H9 (cell line): ENCODE data around the gene RHOD. TPM values are rescaled to one million over a fixed set of nuclear protein-coding genes. Genes with fewer than 3 reads are reported as not detected.

Experiments used
- DNase-seq: peaks from one replicate; pipeline ENCODE4 v3.0.0-alpha.2; 2017
- H2AFZ ChIP-seq: one replicate; pipeline ENCODE4 v1.6.1; 2013; ENCODE audit warnings: mild to moderate bottlenecking, low read length, control low read depth, moderate library complexity
- H2AK5ac ChIP-seq: 2 replicates; pipeline ENCODE4 v1.6.1; 2013; ENCODE audit warnings: low read length, control low read depth, mixed read lengths; ENCODE audit not compliant: insufficient read length
- H2BK120ac ChIP-seq: one replicate; pipeline ENCODE4 v1.6.1; 2013; ENCODE audit warnings: low read depth, mild to moderate bottlenecking, low read length, control low read depth, inconsistent platforms; ENCODE audit not compliant: poor library complexity, severe bottlenecking
- H2BK12ac ChIP-seq: 2 replicates; pipeline ENCODE4 v1.6.1; 2013; ENCODE audit warnings: low read length, control low read depth, mixed read lengths, low read depth; ENCODE audit not compliant: insufficient read length
- H2BK15ac ChIP-seq: 2 replicates; pipeline ENCODE4 v1.6.1; 2013; ENCODE audit warnings: low read depth, low read length, control low read depth
- H2BK20ac ChIP-seq: one replicate; pipeline ENCODE4 v1.6.1; 2013; ENCODE audit warnings: low read depth, mild to moderate bottlenecking, low read length, control low read depth, inconsistent platforms; ENCODE audit not compliant: poor library complexity, severe bottlenecking
- H2BK5ac ChIP-seq: 2 replicates; pipeline ENCODE4 v1.6.1; 2013; ENCODE audit warnings: low read length, control low read depth, mixed read lengths; ENCODE audit not compliant: insufficient read length
- H3K14ac ChIP-seq: 2 replicates; pipeline ENCODE4 v1.6.1; 2013; ENCODE audit warnings: low read length, control low read depth; ENCODE audit not compliant: insufficient read depth
- H3K18ac ChIP-seq: 2 replicates; pipeline ENCODE4 v1.6.1; 2013; ENCODE audit warnings: low read depth, mild to moderate bottlenecking, mixed read lengths, low read length, control low read depth; ENCODE audit not compliant: insufficient read length
- H3K23ac ChIP-seq: 2 replicates; pipeline ENCODE4 v1.6.1; 2013; ENCODE audit warnings: low read length, control low read depth, mixed read lengths, low read depth; ENCODE audit not compliant: insufficient read length
- H3K23me2 ChIP-seq: 2 replicates; pipeline ENCODE4 v1.6.1; 2013; ENCODE audit warnings: low read depth, mild to moderate bottlenecking, mixed read lengths, low read length, control low read depth; ENCODE audit not compliant: insufficient read length, poor library complexity, severe bottlenecking
- H3K27ac ChIP-seq: 2 replicates; pipeline ENCODE4 v1.5.1; 2013; ENCODE audit warnings: low read length, control low read depth, mixed read lengths, low read depth; ENCODE audit not compliant: insufficient read length
- H3K27me3 ChIP-seq: 2 replicates; pipeline ENCODE4 v1.6.1; 2013; ENCODE audit warnings: low read length, control low read depth, inconsistent platforms; ENCODE audit not compliant: insufficient read depth
- H3K4ac ChIP-seq: 2 replicates; pipeline ENCODE4 v1.6.1; 2013; ENCODE audit warnings: low read depth, mild to moderate bottlenecking, control low read depth, inconsistent platforms, low read length, moderate library complexity
- H3K4me1 ChIP-seq: 2 replicates; pipeline ENCODE4 v1.6.1; 2013; ENCODE audit warnings: low read length, control low read depth, inconsistent platforms; ENCODE audit not compliant: insufficient read depth
- H3K4me2 ChIP-seq: 2 replicates; pipeline ENCODE4 v1.6.1; 2013; ENCODE audit warnings: low read length, control low read depth, mixed read lengths; ENCODE audit not compliant: insufficient read length, insufficient read depth
- H3K56ac ChIP-seq: 2 replicates; pipeline ENCODE4 v1.6.1; 2013; ENCODE audit warnings: low read depth, mild to moderate bottlenecking, mixed read lengths, low read length, control low read depth; ENCODE audit not compliant: insufficient read length
- H3K79me1 ChIP-seq: 2 replicates; pipeline ENCODE4 v1.6.1; 2013; ENCODE audit warnings: low read depth, mild to moderate bottlenecking, moderate library complexity, low read length, control low read depth, inconsistent platforms; ENCODE audit not compliant: insufficient read depth, poor library complexity, severe bottlenecking
- H3K79me2 ChIP-seq: 2 replicates; pipeline ENCODE4 v1.6.1; 2013; ENCODE audit warnings: low read length, control low read depth, inconsistent platforms; ENCODE audit not compliant: insufficient read depth
- H3K9ac ChIP-seq: 2 replicates; pipeline ENCODE4 v1.6.1; 2013; ENCODE audit warnings: low read length, control low read depth, mixed read lengths; ENCODE audit not compliant: insufficient read length; ENCODE audit errors: extremely low read depth
- H3K9me3 ChIP-seq: one replicate; pipeline ENCODE4 v1.6.1; 2013; ENCODE audit warnings: low read depth, low read length, inconsistent platforms; ENCODE audit not compliant: control insufficient read depth
- H3T11ph ChIP-seq: one replicate; pipeline ENCODE4 v1.6.1; 2013; ENCODE audit warnings: mild to moderate bottlenecking, low read length, control low read depth, inconsistent platforms
- H4K20me1 ChIP-seq: one replicate; pipeline ENCODE4 v1.6.1; 2013; ENCODE audit not compliant: control insufficient read depth, insufficient read length, insufficient read depth
- H4K5ac ChIP-seq: 2 replicates; pipeline ENCODE4 v1.6.1; 2013; ENCODE audit warnings: low read depth, mild to moderate bottlenecking, mixed read lengths, low read length, control low read depth; ENCODE audit not compliant: insufficient read length
- H4K8ac ChIP-seq: replicated peaks from 2 replicates; pipeline ENCODE4 v1.6.1; 2013; ENCODE audit warnings: low read length, control low read depth, mixed read lengths, low read depth; ENCODE audit not compliant: insufficient read length
- H4K91ac ChIP-seq: 2 replicates; pipeline ENCODE4 v1.6.1; 2013; ENCODE audit warnings: low read depth, mild to moderate bottlenecking, moderate library complexity, mixed read lengths, low read length, control low read depth; ENCODE audit not compliant: insufficient read length
- H3K27ac Mint-ChIP-seq, 3 experiments: 2 replicates in 2 of 3; 3 replicates in 1 of 3; pipeline ENCODE4 v1.8.0; 2020 to 2021; ENCODE audit warnings: mixed read lengths in 3 of 3, mild to moderate bottlenecking in 1 of 3, moderate library complexity in 1 of 3
- H3K27me3 Mint-ChIP-seq: 2 replicates; pipeline ENCODE4 v1.8.0; 2021; ENCODE audit warnings: low read depth, mild to moderate bottlenecking, moderate library complexity, mixed read lengths
- H3K36me3 Mint-ChIP-seq, 3 experiments: 2 replicates in 2 of 3; 3 replicates in 1 of 3; pipeline ENCODE4 v1.8.0; 2020 to 2021; ENCODE audit warnings: low read depth in 3 of 3, mixed read lengths in 3 of 3; ENCODE audit not compliant: insufficient read depth in 1 of 3
- H3K4me1 Mint-ChIP-seq, 2 experiments: 2 replicates each; pipeline ENCODE4 v1.8.0; 2020; ENCODE audit warnings: mixed read lengths in 2 of 2
- H3K4me3 Mint-ChIP-seq, 2 experiments: 2 replicates in 1 of 2; 3 replicates in 1 of 2; pipeline ENCODE4 v1.8.0; 2020 to 2021; ENCODE audit warnings: mild to moderate bottlenecking in 2 of 2, mixed read lengths in 2 of 2, moderate library complexity in 1 of 2
- H3K9me3 Mint-ChIP-seq, 2 experiments: 2 replicates in 1 of 2; 3 replicates in 1 of 2; pipeline ENCODE4 v1.8.0; 2020; ENCODE audit warnings: mild to moderate bottlenecking in 2 of 2, mixed read lengths in 2 of 2, moderate library complexity in 1 of 2
- CTCF ChIP-seq: fragments of 200-600 bp; sonication (generic); conservative IDR thresholded peaks from 3 replicates; pipeline ENCODE4 v1.8.0; 2021; ENCODE audit warnings: antibody characterized with exemption, mild to moderate bottlenecking
- WGBS: extraction: QIAGEN DNeasy Blood & Tissue Kit; methylation state at CpG from one replicate; pipeline ENCODE4 v1.1.7; 2013; ENCODE audit warnings: missing lambda C conversion rate, low lambda C conversion rate, mixed read lengths; ENCODE audit not compliant: insufficient read length; ENCODE audit errors: extremely low coverage; 5-methylcytosine and 5-hydroxymethylcytosine counted together
- total RNA-seq: library from RNA; stranded (reverse); gene quantifications from 2 replicates; pipeline ENCODE4 v1.2.1, GENCODE V29; 2021

RHOD gene
- total RNA-seq, 1 experiment from 2014 or later: 14.8 TPM

DNA sequence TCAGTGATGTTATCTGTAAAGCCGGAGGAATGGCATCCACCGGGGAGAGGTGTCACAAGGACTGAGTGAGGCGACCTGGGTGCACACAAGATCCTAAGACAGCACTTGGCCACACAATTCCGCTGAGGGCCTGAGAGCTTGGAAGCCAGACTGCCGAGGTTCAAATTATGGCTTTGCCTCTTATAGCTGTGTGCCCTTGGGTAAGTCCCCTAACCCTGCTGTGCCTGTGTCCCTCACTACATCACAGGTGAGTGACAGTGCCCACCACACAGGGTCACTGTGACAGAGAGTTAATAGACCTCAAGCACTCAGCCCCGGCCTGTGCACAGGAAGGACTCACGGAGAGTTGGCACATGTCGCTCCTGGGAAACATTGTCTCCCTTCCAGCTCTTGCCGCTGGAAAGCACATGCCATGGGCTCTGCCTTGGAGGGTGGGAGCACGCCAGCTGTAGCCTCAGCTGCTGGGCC lies 592 bp downstream of the RHOD start:
- H3K14ac ChIP-seq: no peak overlapping the region
- no peak overlapping the region for H2BK15ac ChIP-seq
- H3K27ac Mint-ChIP-seq: no peak overlapping the region
- H2AFZ ChIP-seq: no peak overlapping the region
- no peaks in the 10 kb centered on the region; the same call in 1 of the 2 replicates for H3K27me3 Mint-ChIP-seq
- H3K23me2 ChIP-seq: peaks cover 4% of the 10 kb centered on the region
- no peak overlapping the region for H3K27ac ChIP-seq
- H3K36me3 Mint-ChIP-seq: no peaks in the 10 kb centered on the region
- no peaks in the 10 kb centered on the region for H3K79me2 ChIP-seq
- H3K4me3 Mint-ChIP-seq: peak overlapping the region; percentile 59 to 75
- TF ChIP-seq CTCF: no peak
- no peaks in the 10 kb centered on the region for H3K9me3 ChIP-seq
- no CpG with 5 or more reads among the region's 10 CpGs for WGBS
- no peak overlapping the region for H3K56ac ChIP-seq
- peak overlapping the region; percentile 64 for H3K4me2 ChIP-seq
- H3K18ac ChIP-seq: no peak overlapping the region
- H3K4ac ChIP-seq: no peak overlapping the region
- no peak overlapping the region for H4K8ac ChIP-seq
- no peak overlapping the region for H4K5ac ChIP-seq
- no peak overlapping the region for H3K23ac ChIP-seq
- no peak overlapping the region for H2AK5ac ChIP-seq
- no peaks in the 10 kb centered on the region for H3K9me3 Mint-ChIP-seq
- no peak overlapping the region for H2BK20ac ChIP-seq
- peaks cover 3% of the 10 kb centered on the region for H4K20me1 ChIP-seq
- no peaks in the 10 kb centered on the region for H3K79me1 ChIP-seq
- no peak overlapping the region for H2BK5ac ChIP-seq
- no peak overlapping the region for H3K9ac ChIP-seq
- no peaks in the 10 kb centered on the region for H3K27me3 ChIP-seq
- H2BK120ac ChIP-seq: no peak overlapping the region
- no peak overlapping the region for H3T11ph ChIP-seq
- no peaks in the 10 kb centered on the region; the same call in 1 of the 2 replicates for H3K4me1 ChIP-seq
- H4K91ac ChIP-seq: no peak overlapping the region
- H2BK12ac ChIP-seq: no peak overlapping the region
- H3K4me1 Mint-ChIP-seq: peaks cover 18 to 34% of the 10 kb centered on the region in 2 experiments
- DNase-seq: no peak
